H9 (cell line): ENCODE results near the gene PRAMEF12. TPM values are rescaled to one million over a fixed set of nuclear protein-coding genes. Genes with fewer than 3 reads are reported as not detected.

Experiments used
- DNase-seq: peaks from one replicate; pipeline ENCODE4 v3.0.0-alpha.2; 2017
- H2AFZ ChIP-seq: one replicate; pipeline ENCODE4 v1.6.1; 2013; ENCODE audit warnings: mild to moderate bottlenecking, low read length, control low read depth, moderate library complexity
- H2AK5ac ChIP-seq: 2 replicates; pipeline ENCODE4 v1.6.1; 2013; ENCODE audit warnings: low read length, control low read depth, mixed read lengths; ENCODE audit not compliant: insufficient read length
- H2BK120ac ChIP-seq: one replicate; pipeline ENCODE4 v1.6.1; 2013; ENCODE audit warnings: low read depth, mild to moderate bottlenecking, low read length, control low read depth, inconsistent platforms; ENCODE audit not compliant: poor library complexity, severe bottlenecking
- H2BK12ac ChIP-seq: 2 replicates; pipeline ENCODE4 v1.6.1; 2013; ENCODE audit warnings: low read length, control low read depth, mixed read lengths, low read depth; ENCODE audit not compliant: insufficient read length
- H2BK15ac ChIP-seq: 2 replicates; pipeline ENCODE4 v1.6.1; 2013; ENCODE audit warnings: low read depth, low read length, control low read depth
- H2BK20ac ChIP-seq: one replicate; pipeline ENCODE4 v1.6.1; 2013; ENCODE audit warnings: low read depth, mild to moderate bottlenecking, low read length, control low read depth, inconsistent platforms; ENCODE audit not compliant: poor library complexity, severe bottlenecking
- H2BK5ac ChIP-seq: 2 replicates; pipeline ENCODE4 v1.6.1; 2013; ENCODE audit warnings: low read length, control low read depth, mixed read lengths; ENCODE audit not compliant: insufficient read length
- H3K14ac ChIP-seq: 2 replicates; pipeline ENCODE4 v1.6.1; 2013; ENCODE audit warnings: low read length, control low read depth; ENCODE audit not compliant: insufficient read depth
- H3K18ac ChIP-seq: 2 replicates; pipeline ENCODE4 v1.6.1; 2013; ENCODE audit warnings: low read depth, mild to moderate bottlenecking, mixed read lengths, low read length, control low read depth; ENCODE audit not compliant: insufficient read length
- H3K23ac ChIP-seq: 2 replicates; pipeline ENCODE4 v1.6.1; 2013; ENCODE audit warnings: low read length, control low read depth, mixed read lengths, low read depth; ENCODE audit not compliant: insufficient read length
- H3K23me2 ChIP-seq: 2 replicates; pipeline ENCODE4 v1.6.1; 2013; ENCODE audit warnings: low read depth, mild to moderate bottlenecking, mixed read lengths, low read length, control low read depth; ENCODE audit not compliant: insufficient read length, poor library complexity, severe bottlenecking
- H3K27ac ChIP-seq: 2 replicates; pipeline ENCODE4 v1.5.1; 2013; ENCODE audit warnings: low read length, control low read depth, mixed read lengths, low read depth; ENCODE audit not compliant: insufficient read length
- H3K27me3 ChIP-seq: 2 replicates; pipeline ENCODE4 v1.6.1; 2013; ENCODE audit warnings: low read length, control low read depth, inconsistent platforms; ENCODE audit not compliant: insufficient read depth
- H3K4ac ChIP-seq: 2 replicates; pipeline ENCODE4 v1.6.1; 2013; ENCODE audit warnings: low read depth, mild to moderate bottlenecking, control low read depth, inconsistent platforms, low read length, moderate library complexity
- H3K4me1 ChIP-seq: 2 replicates; pipeline ENCODE4 v1.6.1; 2013; ENCODE audit warnings: low read length, control low read depth, inconsistent platforms; ENCODE audit not compliant: insufficient read depth
- H3K4me2 ChIP-seq: 2 replicates; pipeline ENCODE4 v1.6.1; 2013; ENCODE audit warnings: low read length, control low read depth, mixed read lengths; ENCODE audit not compliant: insufficient read length, insufficient read depth
- H3K56ac ChIP-seq: 2 replicates; pipeline ENCODE4 v1.6.1; 2013; ENCODE audit warnings: low read depth, mild to moderate bottlenecking, mixed read lengths, low read length, control low read depth; ENCODE audit not compliant: insufficient read length
- H3K79me1 ChIP-seq: 2 replicates; pipeline ENCODE4 v1.6.1; 2013; ENCODE audit warnings: low read depth, mild to moderate bottlenecking, moderate library complexity, low read length, control low read depth, inconsistent platforms; ENCODE audit not compliant: insufficient read depth, poor library complexity, severe bottlenecking
- H3K79me2 ChIP-seq: 2 replicates; pipeline ENCODE4 v1.6.1; 2013; ENCODE audit warnings: low read length, control low read depth, inconsistent platforms; ENCODE audit not compliant: insufficient read depth
- H3K9ac ChIP-seq: 2 replicates; pipeline ENCODE4 v1.6.1; 2013; ENCODE audit warnings: low read length, control low read depth, mixed read lengths; ENCODE audit not compliant: insufficient read length; ENCODE audit errors: extremely low read depth
- H3K9me3 ChIP-seq: one replicate; pipeline ENCODE4 v1.6.1; 2013; ENCODE audit warnings: low read depth, low read length, inconsistent platforms; ENCODE audit not compliant: control insufficient read depth
- H3T11ph ChIP-seq: one replicate; pipeline ENCODE4 v1.6.1; 2013; ENCODE audit warnings: mild to moderate bottlenecking, low read length, control low read depth, inconsistent platforms
- H4K20me1 ChIP-seq: one replicate; pipeline ENCODE4 v1.6.1; 2013; ENCODE audit not compliant: control insufficient read depth, insufficient read length, insufficient read depth
- H4K5ac ChIP-seq: 2 replicates; pipeline ENCODE4 v1.6.1; 2013; ENCODE audit warnings: low read depth, mild to moderate bottlenecking, mixed read lengths, low read length, control low read depth; ENCODE audit not compliant: insufficient read length
- H4K8ac ChIP-seq: replicated peaks from 2 replicates; pipeline ENCODE4 v1.6.1; 2013; ENCODE audit warnings: low read length, control low read depth, mixed read lengths, low read depth; ENCODE audit not compliant: insufficient read length
- H4K91ac ChIP-seq: 2 replicates; pipeline ENCODE4 v1.6.1; 2013; ENCODE audit warnings: low read depth, mild to moderate bottlenecking, moderate library complexity, mixed read lengths, low read length, control low read depth; ENCODE audit not compliant: insufficient read length
- H3K27ac Mint-ChIP-seq, 3 experiments: 2 replicates in 2 of 3; 3 replicates in 1 of 3; pipeline ENCODE4 v1.8.0; 2020 to 2021; ENCODE audit warnings: mixed read lengths in 3 of 3, mild to moderate bottlenecking in 1 of 3, moderate library complexity in 1 of 3
- H3K27me3 Mint-ChIP-seq: 2 replicates; pipeline ENCODE4 v1.8.0; 2021; ENCODE audit warnings: low read depth, mild to moderate bottlenecking, moderate library complexity, mixed read lengths
- H3K36me3 Mint-ChIP-seq, 3 experiments: 2 replicates in 2 of 3; 3 replicates in 1 of 3; pipeline ENCODE4 v1.8.0; 2020 to 2021; ENCODE audit warnings: low read depth in 3 of 3, mixed read lengths in 3 of 3; ENCODE audit not compliant: insufficient read depth in 1 of 3
- H3K4me1 Mint-ChIP-seq, 2 experiments: 2 replicates each; pipeline ENCODE4 v1.8.0; 2020; ENCODE audit warnings: mixed read lengths in 2 of 2
- H3K4me3 Mint-ChIP-seq, 2 experiments: 2 replicates in 1 of 2; 3 replicates in 1 of 2; pipeline ENCODE4 v1.8.0; 2020 to 2021; ENCODE audit warnings: mild to moderate bottlenecking in 2 of 2, mixed read lengths in 2 of 2, moderate library complexity in 1 of 2
- H3K9me3 Mint-ChIP-seq, 2 experiments: 2 replicates in 1 of 2; 3 replicates in 1 of 2; pipeline ENCODE4 v1.8.0; 2020; ENCODE audit warnings: mild to moderate bottlenecking in 2 of 2, mixed read lengths in 2 of 2, moderate library complexity in 1 of 2
- CTCF ChIP-seq: fragments of 200-600 bp; sonication (generic); conservative IDR thresholded peaks from 3 replicates; pipeline ENCODE4 v1.8.0; 2021; ENCODE audit warnings: antibody characterized with exemption, mild to moderate bottlenecking
- WGBS: extraction: QIAGEN DNeasy Blood & Tissue Kit; methylation state at CpG from one replicate; pipeline ENCODE4 v1.1.7; 2013; ENCODE audit warnings: missing lambda C conversion rate, low lambda C conversion rate, mixed read lengths; ENCODE audit not compliant: insufficient read length; ENCODE audit errors: extremely low coverage; 5-methylcytosine and 5-hydroxymethylcytosine counted together
- long read RNA-seq: library from polyadenylated mRNA; unstranded; transcript quantifications from one replicate; pipeline ENCODE4 v2.0.0, GENCODE V29; 2020
- total RNA-seq: library from RNA; stranded (reverse); gene quantifications from 2 replicates; pipeline ENCODE4 v1.2.1, GENCODE V29; 2021

PRAMEF12 gene
- total RNA-seq: not detected in 2 replicates
- long read RNA-seq: 0 reads

DNA sequence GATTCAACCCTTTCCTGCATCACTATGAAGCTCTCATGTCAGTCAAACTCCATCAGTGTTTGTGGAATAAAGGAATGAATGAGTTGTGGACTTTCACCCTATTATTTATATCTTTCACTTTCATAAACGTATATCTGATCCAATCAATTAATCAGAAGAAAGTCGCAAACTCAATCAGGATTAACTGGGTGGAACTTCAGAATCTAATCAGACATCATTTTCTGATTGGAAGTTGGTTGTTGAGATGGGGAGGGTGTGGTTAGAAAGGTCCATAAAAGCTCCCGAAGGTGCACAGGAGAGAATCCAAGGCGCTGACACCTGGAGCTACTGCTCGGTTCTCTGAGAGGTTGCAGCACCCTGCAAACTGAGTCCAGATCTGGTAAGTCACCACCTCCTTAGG lies at the start of gene PRAMEF12:
TSS of gene PRAMEF12 (plus strand) at position 301 of the 400 bp plus-strand sequence. CDS start 1,130 bp downstream, outside the sequence.
- Histone ChIP-seq H2BK12ac (no peak within 1 kb of the TSS), H3K27ac (no peak within 1 kb of the TSS), H2BK15ac (no peak within 1 kb of the TSS), H3K79me1 (no peaks in the 10 kb centered on the region), H3K4me1 (no peaks in the 10 kb centered on the region), H3K79me2 (0 out of 2 replicates have a peak, but pooled peaks cover 2% of the 10 kb centered on the region), H3K27me3 (no peaks in the 10 kb centered on the region), H2BK5ac (no peak within 1 kb of the TSS), H4K91ac (no peak within 1 kb of the TSS), H3K23ac (no peak within 1 kb of the TSS), H4K5ac (no peak within 1 kb of the TSS), H3K56ac (no peak within 1 kb of the TSS), H3K14ac (no peak within 1 kb of the TSS), H3T11ph (no peak within 1 kb of the TSS), H3K9ac (no peak within 1 kb of the TSS), H3K4me2 (no peak within 1 kb of the TSS), H3K9me3 (no peaks in the 10 kb centered on the region), H2AK5ac (no peak within 1 kb of the TSS), H3K18ac (no peak within 1 kb of the TSS), H2AFZ (no peak within 1 kb of the TSS), H3K23me2 (no peaks in the 10 kb centered on the region), H2BK120ac (no peak within 1 kb of the TSS), H2BK20ac (no peak within 1 kb of the TSS), H4K8ac (no peak within 1 kb of the TSS), H4K20me1 (no peaks in the 10 kb centered on the region), H3K4ac (no peak within 1 kb of the TSS)
- Mint-ChIP-seq H3K4me3 (no peak within 1 kb of the TSS), H3K27ac (no peak within 1 kb of the TSS), H3K9me3 (peaks cover 0 to 4% of the 10 kb centered on the region in 2 experiments; a peak in 4 of 5 replicates), H3K4me1 (no peaks in the 10 kb centered on the region), H3K36me3 (no peaks in the 10 kb centered on the region), H3K27me3 (peaks cover 16% of the 10 kb centered on the region)
- no CpG with 5 or more reads among the region's 5 CpGs for WGBS
- DNase-seq: no peak
- no peak for TF ChIP-seq CTCF
